GM12878 (cell line): ENCODE data around the gene ADGRA3. TPM values are rescaled to one million over a fixed set of nuclear protein-coding genes. Genes with fewer than 3 reads are reported as not detected.

ENCODE experiments used
- BHLHE40 ChIP-seq, 2 experiments: fragments of 450-650 bp in 1 of 2; IDR thresholded peaks; 2 replicates each; pipeline ENCODE4 v1.6.1; 2011 to 2017; ENCODE audit warnings: low read depth in 2 of 2, borderline replicate concordance in 1 of 2, improper control_type of control experiment in 1 of 2, low read length in 1 of 2, mild to moderate bottlenecking in 1 of 2
- CBX5 ChIP-seq: sonication (generic); IDR thresholded peaks from 2 replicates; pipeline ENCODE4 v1.6.1; 2016; ENCODE audit warnings: low read depth, moderate library complexity, mild to moderate bottlenecking, inconsistent platforms
- E4F1 ChIP-seq: fragments of 450-650 bp; IDR thresholded peaks from 2 replicates; pipeline ENCODE4 v1.6.1; 2018; ENCODE audit warnings: borderline replicate concordance, mild to moderate bottlenecking; ENCODE audit not compliant: partially characterized antibody
- MLLT1 ChIP-seq: fragments of 450-650 bp; IDR thresholded peaks from 2 replicates; pipeline ENCODE4 v1.6.1; 2016; ENCODE audit warnings: mild to moderate bottlenecking
- NR2C1 ChIP-seq: fragments of 450-650 bp; IDR thresholded peaks from 2 replicates; pipeline ENCODE4 v1.6.1; 2017; ENCODE audit warnings: antibody characterized with exemption, mild to moderate bottlenecking, moderate library complexity
- NR2C2 ChIP-seq: IDR thresholded peaks from 2 replicates; pipeline ENCODE4 v1.6.1; 2011; ENCODE audit warnings: borderline replicate concordance, low read depth; ENCODE audit not compliant: control insufficient read depth, insufficient read length
- PRDM15 ChIP-seq: fragments of 450-650 bp; formaldehyde crosslinking; IDR thresholded peaks from 2 replicates; pipeline ENCODE4 v1.4.0; 2020; ENCODE audit warnings: mild to moderate bottlenecking, moderate library complexity
- TCF3 ChIP-seq: IDR thresholded peaks from 2 replicates; pipeline ENCODE4 v1.6.1; 2012; ENCODE audit warnings: low read depth, mild to moderate bottlenecking, low read length, borderline replicate concordance; ENCODE audit not compliant: insufficient read depth
- WRNIP1 ChIP-seq: IDR thresholded peaks from 2 replicates; pipeline ENCODE4 v1.6.1; 2011; ENCODE audit warnings: low read depth, low read length, improper control_type of control experiment, borderline replicate concordance
- ZBTB4 ChIP-seq: fragments of 450-650 bp; formaldehyde crosslinking; IDR thresholded peaks from 2 replicates; pipeline ENCODE4 v1.4.0; 2022; ENCODE audit warnings: mild to moderate bottlenecking, moderate library complexity
- ZBTB40 ChIP-seq: fragments of 450-650 bp; IDR thresholded peaks from 2 replicates; pipeline ENCODE4 v1.6.1; 2016; ENCODE audit warnings: mild to moderate bottlenecking, moderate library complexity, borderline replicate concordance
- polyA plus RNA-seq, 11 experiments: library from polyadenylated mRNA; depleted of rRNA in 4 of 11; unstranded in 6 of 11; stranded (reverse) in 5 of 11; fragments of >200 nt; fragmentation: Nextera tagmentation in 4 of 11; fragmentation: Illumina TruSeq in 1 of 11; extraction: Ambion mirVana in 4 of 11; extraction: Trizol in 1 of 11; gene quantifications; 1 replicate in 1 of 11; 2 replicates in 10 of 11; pipeline versions ENCODE4 v1.2.1 to v1.2.3, GENCODE V29; 2011 to 2016; ENCODE audit warnings: inconsistent platforms in 2 of 11, missing spikeins in 2 of 11, low read depth in 1 of 11
- total RNA-seq, 4 experiments: library from RNA; depleted of rRNA in 3 of 4; stranded (reverse); fragments of >200 nt in 3 of 4; fragmentation: Illumina TruSeq in 1 of 4; extraction: Trizol in 1 of 4; gene quantifications; 2 replicates each; pipeline versions ENCODE4 v1.2.1 to v1.2.3, GENCODE V29; 2013 to 2021

The ADGRA3 gene
- total and polyA plus RNA-seq, 10 of the 15 experiments (the other 5 are each of a cell fraction or from before 2014, with no cell fraction given), result 0.24 to 66.2 (median 2.5) TPM

- TF ChIP-seq ZBTB40 (no peak), CBX5 (no peak), TCF3 (no peak), NR2C2 (no peak), PRDM15 (CRISPR knock-in tag) (no peak), E4F1 (no peak), WRNIP1 (no peak), ZBTB4 (CRISPR knock-in tag) (no peak), NR2C1 (peak; percentile 52; the same call in 1 of the 2 replicates), BHLHE40 (IDR thresholded peaks at IDR 0.05; ENCODE audit: borderline replicate concordance in 1 of 2, low read depth in 2 of 2, low read length in 1 of 2) (peak in 1 of 2 experiments; percentile 14; a peak in 1 of 4 replicates), MLLT1 (peak; percentile 11; the same call in 1 of the 2 replicates)
Measured at GRCh38 chr4:22500831-22501714, 14.8 kb downstream of the ADGRA3 start (continued).
